GM21786 (cell line): ENCODE results near the gene PHGDH.
"Not testable (repeated sequence)": the region's sequence is repeated elsewhere in the genome, so short reads cannot be mapped to it uniquely, and the experiment has no call there.

Source experiments
- ATAC-seq: cut with Tn5 transposase; IDR thresholded peaks from one replicate; pipeline ENCODE4 v1.9.1; 2021; ENCODE audit not compliant: unreplicated experiment

PHGDH gene

GRCh38 chr1:119784191-119784781, 72.6 kb downstream of the PHGDH start:
- no peak for ATAC-seq

- not testable (repeated sequence) for ATAC-seq
Observed at GRCh38 chr1:119786046-119786445, 74.3 kb downstream of the PHGDH start.

GRCh38 chr1:119786473-119787050, 74.8 kb downstream of the PHGDH start:
- not testable (repeated sequence) for ATAC-seq

GRCh38 chr1:119787776-119788175, 76.0 kb downstream of the PHGDH start:
- no peak for ATAC-seq

- no peak for ATAC-seq
Observed at GRCh38 chr1:119790451-119791198, 78.9 kb downstream of the PHGDH start.

GRCh38 chr1:119791377-119791776, 79.6 kb downstream of the PHGDH start:
- ATAC-seq, result no peak
